GM19099 (cell line): ENCODE data around the gene SLC7A14.

Experiments used
- POLR2A ChIP-seq: IDR thresholded peaks from 3 replicates; pipeline ENCODE4 v1.6.1; 2011; ENCODE audit warnings: low read depth; ENCODE audit not compliant: insufficient read length; ENCODE audit errors: extremely low read depth

Gene SLC7A14

DNA sequence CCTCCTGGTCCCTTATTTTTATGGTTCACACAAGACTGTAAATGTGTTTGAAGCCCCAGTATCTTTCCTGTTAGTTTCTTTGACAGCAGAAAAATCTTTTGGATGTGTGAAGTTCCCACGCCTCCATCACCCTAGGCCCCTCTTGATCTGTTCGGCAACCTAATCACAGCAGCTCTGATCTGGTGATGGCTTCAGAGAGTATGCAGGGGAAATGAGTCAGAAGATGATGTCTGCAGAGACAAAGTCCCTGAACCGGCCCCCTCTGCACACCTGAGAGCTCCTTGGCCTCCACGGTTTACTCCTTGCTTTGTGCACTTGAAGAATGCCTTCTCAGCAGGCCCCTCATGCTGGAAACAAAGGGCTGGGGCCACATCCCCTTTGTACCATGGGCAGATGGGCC is 103.7 kb downstream of the SLC7A14 start:
- no peak for TF ChIP-seq POLR2A

DNA sequence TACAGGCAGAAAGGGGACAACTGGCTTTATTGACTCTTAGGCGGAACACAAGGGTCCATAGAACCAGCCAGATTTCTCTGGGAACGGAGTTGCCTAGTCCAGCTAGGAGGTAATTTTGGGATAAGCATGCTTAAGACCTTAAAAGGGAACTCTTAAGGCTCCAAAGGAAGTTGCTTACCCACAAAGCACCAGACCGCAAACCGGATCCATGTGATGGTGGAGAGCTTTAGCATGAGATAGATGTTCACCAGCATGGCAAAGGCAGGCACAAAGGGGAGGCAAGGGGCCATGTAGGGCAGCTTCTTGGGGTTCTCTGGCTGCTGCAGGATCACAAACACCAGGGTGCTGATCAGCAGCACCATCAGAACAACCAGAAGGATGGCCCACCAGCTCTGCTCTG is 105.8 kb downstream of the SLC7A14 start:
- no peak for TF ChIP-seq POLR2A

DNA sequence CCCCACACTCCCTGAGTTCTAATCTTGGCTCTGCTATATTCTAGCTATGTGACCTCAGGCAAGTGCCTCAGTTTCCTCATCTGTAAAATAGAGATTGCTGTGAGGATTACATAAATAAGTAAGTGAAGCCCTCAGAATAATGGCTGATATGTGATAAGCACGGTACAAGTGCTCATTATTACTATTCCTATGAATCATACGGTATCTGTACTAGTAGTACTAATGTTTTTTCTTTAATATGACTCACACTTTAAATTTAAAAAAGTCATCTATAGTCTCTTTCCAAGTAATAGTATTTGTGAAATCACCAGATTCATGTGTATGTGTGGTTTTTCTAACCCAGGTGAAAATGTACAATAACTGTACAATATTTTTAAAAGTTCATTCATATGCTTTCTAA is 108.5 kb downstream of the SLC7A14 start:
- no peak for TF ChIP-seq POLR2A

GRCh38 chr3:170476291-170476690 is 109.6 kb downstream of the SLC7A14 start:
- TF ChIP-seq POLR2A: no peak

GRCh38 chr3:170475092-170475685 is 110.7 kb downstream of the SLC7A14 start:
- no peak for TF ChIP-seq POLR2A

- TF ChIP-seq POLR2A: no peak
Measured at GRCh38 chr3:170473358-170473757, 112.5 kb downstream of the SLC7A14 start.

DNA sequence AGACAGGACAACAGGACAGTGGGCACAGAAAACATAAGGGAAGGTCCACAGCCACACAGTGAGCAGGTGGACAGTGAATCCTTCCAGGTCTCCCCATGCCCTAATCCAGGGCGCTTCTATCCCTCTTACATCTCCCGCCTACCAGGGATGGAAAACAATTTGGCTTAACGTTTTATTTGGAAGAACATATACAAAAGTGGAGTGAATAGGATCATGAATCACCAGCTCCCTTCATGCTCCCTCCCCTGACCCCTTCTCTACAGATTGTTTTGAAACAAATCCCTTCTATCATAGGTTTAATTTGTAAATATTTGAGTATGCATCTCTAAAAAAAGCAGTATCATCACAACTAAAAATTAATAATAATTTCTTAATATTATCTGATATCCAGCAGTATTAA is 114.7 kb downstream of the SLC7A14 start:
- no peak for TF ChIP-seq POLR2A

- TF ChIP-seq POLR2A: no peak
Measured at GRCh38 chr3:170470063-170471016, 115.5 kb downstream of the SLC7A14 start.

DNA sequence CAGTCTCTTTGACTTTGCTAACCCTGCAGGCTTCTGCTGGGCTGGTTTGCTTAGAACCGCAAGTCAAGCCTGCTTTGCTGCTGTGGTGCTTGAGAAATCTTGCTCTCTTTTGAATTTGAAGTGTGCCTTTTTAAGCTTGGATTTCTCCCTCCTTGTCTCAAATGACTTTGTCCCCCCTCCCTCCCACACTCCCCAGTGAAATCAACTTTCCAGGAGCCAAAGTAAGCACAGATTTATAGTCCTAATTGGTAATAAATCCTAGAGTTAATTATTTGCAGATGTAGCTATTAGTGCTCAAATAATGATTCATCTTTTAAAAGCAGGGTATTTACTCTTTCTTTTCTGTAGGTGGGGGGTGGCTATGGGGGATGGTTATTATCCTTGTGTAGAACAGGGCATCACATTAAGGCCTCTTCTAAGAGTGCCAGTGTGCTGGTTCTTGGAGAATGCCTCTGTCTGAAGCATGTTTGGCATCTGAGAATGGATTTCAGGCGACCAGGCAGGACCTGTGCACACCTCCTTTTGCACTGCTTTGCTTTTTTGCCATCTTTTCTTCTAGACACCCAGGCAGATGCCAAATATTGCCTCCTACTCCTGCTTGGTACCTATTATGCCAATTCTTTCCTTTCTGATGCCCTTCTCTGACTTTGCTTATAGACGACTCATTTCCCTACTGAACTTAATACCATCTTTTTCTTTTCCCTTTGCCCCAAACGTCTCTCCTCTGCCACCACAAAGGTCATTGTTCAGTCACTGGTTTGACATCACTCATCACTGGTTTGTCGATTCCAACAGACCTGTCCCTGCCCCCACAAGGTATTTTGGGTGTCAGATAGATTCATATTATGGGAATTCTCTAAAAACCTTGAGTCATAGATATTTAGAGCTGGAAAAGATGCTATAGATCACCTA is 116.5 kb downstream of the SLC7A14 start:
- TF ChIP-seq POLR2A: no peak

- TF ChIP-seq POLR2A: no peak
Measured at GRCh38 chr3:170467571-170468147, 118.2 kb downstream of the SLC7A14 start.

- TF ChIP-seq POLR2A: no peak
Measured at GRCh38 chr3:170467007-170467406, 118.9 kb downstream of the SLC7A14 start.

DNA sequence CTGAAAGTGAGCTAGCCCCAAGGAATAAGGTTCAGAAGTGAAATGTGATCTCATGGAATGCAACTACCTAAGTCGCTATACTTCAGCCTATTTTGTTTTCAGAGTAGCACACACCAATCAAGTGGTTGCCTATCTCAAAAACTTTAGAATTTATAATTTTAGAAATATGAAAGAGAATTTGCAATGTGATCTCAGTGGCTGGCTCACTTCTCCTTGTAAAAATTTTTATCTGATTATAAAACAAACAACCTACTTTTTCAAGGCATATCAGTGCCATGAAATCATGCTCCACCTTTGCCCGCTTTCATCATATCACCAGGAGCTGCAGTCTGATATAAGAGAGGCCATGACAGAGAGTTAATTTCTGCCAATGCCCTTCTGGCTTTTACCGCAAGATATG is 119.9 kb downstream of the SLC7A14 start:
- no peak for TF ChIP-seq POLR2A

DNA sequence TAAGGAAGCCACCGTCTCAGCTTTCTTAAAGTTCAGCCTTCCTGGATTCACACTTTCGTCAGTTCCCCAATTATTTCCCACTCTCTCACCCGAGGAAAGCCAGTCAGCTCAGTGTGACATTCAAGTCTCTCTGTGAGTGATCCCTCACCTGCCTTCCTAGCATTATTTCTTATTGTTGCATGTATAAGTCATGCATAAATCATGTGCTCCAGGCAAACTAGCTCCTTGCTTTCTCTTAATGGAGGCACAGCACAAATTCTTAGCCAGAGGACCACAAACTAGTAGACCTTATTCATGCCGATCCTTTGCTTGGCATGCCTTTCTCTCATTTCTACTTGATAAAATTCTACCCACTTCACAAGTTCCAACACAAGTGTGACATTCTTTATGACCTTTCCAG is 122.9 kb downstream of the SLC7A14 start:
- no peak for TF ChIP-seq POLR2A

DNA sequence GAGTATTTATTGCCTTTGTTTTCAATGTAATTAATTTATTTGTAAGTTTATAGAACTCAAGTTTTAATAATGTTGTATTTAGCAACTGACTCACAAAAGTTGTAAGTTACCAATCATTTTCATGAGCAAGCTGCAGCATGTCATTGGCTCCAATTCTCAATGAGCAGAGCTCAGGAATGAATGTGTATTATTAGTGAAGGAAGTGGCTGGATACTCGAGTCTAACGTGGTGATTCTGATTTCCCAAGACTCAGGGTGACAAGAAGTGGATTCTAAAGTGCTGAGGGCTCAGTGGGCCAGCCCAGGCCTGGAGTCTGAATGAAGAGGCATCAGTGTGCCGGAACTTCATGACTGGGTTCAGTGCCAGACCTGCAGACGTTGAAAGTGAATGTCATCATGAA is 127.6 kb downstream of the SLC7A14 start:
- TF ChIP-seq POLR2A: no peak

DNA sequence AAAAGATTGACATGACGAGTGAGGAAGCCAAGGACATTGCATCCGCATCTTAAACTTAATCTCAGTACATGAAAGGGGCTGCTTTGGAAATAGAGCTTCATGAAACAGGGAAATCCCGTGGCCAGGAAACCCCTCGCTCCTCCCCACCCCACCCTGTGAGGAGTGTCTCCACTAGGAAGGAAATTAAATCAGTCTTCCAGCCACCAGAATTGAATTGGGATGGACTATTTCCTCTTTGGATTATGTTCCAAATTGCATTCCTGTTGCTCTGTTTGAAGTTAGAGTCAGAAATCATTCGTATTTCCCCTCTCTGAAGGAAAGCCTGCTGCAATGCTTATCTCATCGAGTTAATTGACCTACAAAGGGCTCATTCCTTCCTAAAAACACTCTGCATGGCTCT is 131.4 kb downstream of the SLC7A14 start:
- no peak for TF ChIP-seq POLR2A
